ENCODE results near the gene FCRL6.

GRCh38 chr1:159835862-159836525 lies 33.8 kb downstream of the FCRL6 start:
- TF ChIP-seq CTCF (IDR thresholded peaks at IDR 0.05) (peak; percentile 28), EZH2phosphoT487 (IDR thresholded peaks at IDR 0.05) (no peak)
